HG03135 (cell line): ENCODE measurements around the gene ISM2.

Experiments
- ATAC-seq: cut with Tn5 transposase; IDR thresholded peaks from one replicate; pipeline ENCODE4 v1.9.1; 2021; ENCODE audit warnings: mild to moderate bottlenecking, moderate library complexity; ENCODE audit not compliant: unreplicated experiment

The ISM2 gene

DNA sequence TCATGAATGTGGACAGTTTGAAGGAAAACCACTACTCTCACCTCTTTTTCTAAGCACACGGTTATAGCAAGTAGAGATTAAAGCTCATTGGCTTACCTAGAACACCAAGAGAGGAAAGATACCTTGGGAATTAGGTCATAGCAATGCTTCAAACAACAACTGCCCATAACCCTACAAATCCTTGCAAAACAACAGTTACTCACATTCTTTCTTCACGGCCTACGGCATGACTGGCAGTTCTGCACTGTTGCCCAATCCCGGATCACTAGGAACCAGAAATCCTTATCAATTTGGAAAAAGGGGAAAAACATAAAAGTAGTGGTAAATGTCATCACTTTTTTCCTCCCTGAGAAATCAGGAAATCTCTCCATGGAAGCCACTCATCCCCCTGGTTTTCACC is 9.6 kb upstream of the ISM2 start:
- no peak for ATAC-seq

DNA sequence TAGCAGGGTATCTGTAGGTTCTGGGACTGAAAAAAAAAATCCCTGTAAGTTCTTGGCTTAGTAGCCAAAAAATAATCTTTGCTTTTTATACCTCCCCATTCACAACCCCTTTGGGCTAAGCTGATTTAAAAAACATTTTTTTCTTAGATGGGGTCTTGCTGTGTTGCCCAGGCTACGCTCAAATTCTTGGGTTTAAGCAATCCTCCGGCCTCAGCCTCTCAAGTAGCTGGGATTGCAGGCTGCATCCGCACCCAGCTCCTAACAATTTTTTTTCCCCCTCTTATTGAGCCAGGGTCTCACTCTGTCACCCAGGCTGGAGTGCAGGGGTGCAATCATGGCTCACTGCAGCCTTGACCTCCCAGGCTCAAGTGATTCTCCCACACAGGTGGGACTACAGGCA is 9.1 kb upstream of the ISM2 start:
- no peak for ATAC-seq

DNA sequence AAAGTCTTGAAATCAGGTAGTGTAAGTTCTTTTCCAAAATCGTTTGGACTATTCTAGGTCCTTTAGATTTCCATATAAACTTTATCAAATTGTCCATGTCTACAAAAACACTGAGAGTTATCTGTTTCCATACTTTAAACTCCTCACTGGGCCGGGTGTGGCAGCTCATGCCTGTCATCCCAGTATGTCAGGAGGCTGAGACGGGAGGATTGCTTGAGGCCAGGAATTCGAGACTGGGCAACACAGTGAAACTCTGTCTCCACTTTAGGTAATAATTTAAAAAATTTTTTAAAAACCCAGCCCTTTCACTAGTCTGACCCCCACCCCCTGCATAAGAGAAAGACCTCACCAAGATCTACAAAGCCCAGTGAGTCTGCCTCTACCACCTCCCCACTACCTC is 6.4 kb upstream of the ISM2 start:
- no peak for ATAC-seq

DNA sequence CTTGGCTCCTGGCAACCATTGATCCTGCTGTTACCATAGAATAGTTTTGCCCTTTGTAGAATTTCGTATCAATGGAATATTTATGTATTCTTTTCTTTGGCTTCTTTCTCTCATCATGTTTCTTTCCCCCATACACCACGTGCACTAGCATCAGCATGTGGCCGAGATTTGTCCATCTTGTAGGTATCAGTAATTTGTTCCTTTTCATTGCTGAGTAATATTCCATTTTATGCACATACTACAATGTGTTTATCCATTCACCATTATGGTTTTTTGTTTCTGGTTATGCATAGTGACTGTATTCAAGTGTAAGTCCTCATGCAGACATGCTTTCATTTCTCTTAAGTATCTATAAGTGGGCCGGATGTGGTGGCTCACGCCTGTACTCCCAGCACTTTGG is 4.5 kb upstream of the ISM2 start:
- ATAC-seq, result no peak

DNA sequence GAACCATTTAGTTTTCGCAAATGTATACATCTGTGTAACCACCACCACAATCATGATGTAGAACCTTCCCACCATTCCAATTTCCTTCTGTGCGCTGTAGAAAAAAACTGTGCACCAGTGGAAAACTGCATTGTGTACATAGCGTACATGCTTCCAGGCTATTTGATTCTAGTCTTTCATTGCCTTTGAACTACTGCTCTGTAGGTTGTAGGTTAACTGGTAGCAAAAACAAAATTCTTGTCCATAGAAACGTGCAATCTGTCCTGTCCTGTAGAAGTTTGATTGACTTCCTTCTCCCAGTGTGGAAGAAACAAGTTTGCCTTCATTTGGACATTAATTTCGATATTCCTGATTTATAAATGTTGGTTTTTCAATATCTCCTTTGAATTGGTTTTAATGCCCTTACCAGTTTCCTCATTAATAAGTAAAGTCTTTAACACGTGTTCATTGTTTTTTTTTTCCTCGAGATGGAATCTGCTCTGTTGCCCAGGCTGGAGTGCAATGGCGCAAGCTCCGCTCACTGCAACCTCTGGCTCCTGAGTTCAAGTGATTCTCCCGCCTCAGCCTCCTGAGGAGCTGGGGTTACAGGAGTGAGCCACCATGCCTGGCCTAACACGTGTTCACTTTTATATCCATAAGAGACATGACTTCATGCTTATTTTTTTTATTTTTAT is 3.6 kb upstream of the ISM2 start:
- no peak for ATAC-seq

DNA sequence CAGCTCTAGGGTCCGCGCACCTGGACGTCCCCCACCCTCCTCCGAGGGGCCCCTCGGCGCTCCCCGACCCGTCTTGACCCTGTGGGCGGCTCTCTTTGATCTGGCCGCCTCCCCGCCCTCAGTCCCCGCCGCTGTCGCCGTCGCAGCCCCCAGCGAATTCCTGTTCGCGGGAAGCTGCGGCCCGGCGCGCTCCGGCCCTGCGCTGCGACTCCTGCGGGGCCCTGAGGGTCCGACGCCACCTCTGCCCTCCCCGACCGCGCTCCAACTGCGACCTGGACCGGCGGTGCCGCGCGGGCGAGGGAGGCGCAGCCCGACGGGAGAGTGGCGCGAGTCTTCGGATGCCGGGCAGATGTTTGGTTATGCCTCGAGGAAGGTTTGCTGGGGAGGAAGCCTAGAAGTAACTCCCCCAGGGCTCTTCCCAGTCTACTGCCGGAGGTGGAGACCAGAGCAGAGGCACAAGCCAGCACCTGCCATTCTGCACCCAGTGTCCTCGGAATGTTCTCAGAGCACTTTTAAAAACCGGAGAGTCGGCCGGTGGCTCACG is 440 bp upstream of the ISM2 start:
- ATAC-seq, result no peak

DNA sequence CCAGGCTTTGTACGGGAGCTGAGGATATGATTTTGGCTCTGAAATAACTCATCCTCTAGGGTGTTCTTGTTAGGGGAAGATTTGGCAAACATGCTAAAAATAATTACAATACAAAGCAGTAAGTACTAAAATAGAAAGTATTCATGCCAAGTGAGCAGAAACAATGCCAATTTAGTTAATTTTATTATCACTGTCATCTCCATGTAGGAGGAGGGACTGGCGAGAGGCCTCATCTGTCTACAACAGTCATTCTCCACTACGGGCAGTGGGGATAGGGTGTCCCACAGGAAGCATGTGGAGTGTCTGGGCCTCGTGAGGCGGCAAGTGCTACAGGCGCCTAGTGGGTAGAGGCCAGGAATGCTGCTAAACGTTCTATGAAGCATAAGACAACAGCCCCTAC is 3.3 kb downstream of the ISM2 start:
- ATAC-seq, result no peak

DNA sequence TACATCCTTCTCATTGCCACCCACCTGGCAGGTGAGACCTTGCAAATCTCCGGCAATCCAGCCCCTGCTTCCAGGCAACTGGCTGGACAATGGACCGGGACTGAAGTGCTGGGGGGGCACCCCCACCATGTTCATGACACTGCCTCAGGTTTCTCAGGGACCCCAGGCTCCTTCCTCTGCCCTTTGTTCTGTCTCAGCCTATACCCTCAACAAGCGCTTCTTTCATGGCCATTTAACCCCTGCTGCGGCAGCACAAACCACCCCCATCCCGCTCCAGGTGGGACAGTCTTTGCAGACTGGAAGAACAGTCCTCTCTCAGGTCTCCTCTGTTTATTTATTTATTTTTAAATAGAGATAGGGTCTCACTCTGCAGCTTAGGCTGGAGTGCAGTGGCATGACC is 7.6 kb downstream of the ISM2 start:
- ATAC-seq, result no peak

DNA sequence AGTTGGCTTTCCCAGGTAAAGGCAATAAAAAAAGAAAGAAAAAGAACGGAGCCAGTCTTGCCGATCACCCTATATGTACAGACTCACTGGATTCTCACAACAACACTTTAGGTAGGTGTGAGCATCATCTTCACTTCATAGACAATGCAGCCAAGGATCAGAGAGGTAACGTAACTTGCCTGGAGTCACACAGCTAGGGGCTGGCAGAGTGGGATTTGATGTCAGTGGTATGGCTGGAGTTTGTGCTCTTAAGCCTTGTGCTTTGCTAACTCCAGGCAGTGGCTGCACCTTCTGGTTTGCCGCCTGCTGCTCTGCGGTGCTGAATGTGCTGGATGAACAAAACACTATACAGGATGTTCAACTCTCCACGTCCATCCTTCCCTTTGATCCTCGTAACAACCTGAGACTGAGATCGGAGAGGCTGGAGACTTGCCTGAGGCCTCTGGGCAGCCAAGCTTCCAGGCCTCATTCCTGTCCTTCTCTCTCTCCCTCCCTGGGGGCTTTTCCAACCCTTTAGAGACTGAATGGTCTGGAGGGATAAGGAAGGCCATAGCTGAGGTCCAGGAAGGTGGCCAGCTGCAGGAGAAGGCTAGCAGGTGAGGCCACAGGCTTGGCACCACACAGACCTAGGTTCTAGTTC is 8.1 kb downstream of the ISM2 start:
- no peak for ATAC-seq

DNA sequence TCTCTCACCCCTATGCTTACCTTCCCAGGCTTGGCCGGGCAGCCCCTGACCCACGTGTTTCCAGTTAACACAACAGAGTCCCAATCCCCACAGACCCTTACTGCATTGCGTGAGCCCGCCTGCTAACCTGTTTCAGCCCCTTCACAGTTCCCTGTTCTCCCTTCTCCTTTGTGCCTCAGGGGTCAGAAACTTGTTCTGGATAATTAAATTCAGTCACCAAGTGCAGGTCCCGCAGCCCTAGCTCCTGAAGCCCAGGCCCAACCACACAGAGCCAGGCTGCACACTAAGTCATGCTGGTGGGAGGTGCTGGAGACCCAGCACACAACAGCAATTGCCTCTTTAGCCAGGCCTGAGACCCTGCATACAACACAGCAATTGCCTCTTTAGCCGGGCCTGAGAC is 9.6 kb downstream of the ISM2 start:
- no peak for ATAC-seq

DNA sequence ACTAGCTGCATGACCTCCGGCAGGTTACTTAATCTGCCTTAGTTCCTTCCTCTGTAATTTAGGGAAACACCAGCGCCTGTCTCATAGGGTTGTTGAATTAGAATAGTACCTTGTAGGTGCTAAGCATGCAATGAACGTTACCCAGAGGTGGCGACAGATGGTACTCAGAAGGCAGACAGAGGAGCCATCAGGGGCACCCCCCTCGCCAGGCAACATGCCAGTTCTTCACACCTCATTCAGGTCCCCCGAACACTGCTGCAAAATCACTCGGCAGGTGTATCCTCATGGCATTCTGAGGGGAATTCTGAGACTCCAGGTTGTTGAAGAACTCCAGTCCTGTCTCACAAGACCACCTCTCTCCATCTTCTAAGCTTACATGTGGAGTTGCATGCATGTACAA is 10.1 kb downstream of the ISM2 start:
- no peak for ATAC-seq

DNA sequence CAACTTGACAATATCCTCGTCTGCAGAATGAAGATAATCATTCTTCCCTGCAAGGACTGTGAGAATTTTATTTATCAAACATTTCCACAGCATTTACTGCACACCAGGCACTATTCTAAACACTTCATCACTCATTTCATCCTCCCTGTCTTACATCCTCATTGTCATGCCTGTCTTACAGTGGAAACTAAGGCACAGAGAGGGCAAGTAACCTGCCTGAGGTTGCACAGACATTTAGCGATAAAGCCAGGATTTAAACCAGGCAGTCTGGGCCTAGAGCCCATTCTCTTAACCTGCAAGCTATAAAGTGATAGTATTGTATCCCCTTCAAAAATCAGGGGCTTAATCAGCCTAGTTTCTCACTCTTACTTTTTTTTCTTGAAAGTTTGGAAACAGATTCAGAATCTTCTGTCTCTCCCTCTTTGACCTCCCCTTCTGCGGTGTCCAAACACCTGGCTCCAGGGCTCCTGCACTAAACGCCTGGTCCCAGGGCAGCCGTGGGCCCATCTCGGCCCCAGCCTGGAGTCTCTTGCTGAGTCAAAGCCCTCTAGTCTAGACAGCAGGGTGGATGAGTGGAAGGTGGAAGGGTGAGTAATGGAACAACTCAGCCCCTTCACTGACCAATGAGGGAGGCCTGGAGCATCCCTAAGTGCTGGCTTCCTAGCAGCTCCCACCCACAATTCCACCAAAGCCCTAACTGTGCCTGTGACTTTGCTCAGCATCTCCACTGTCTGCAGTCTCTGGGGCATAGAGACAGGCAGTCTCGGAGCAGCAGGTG is 12.5 kb downstream of the ISM2 start:
- ATAC-seq, result no peak

DNA sequence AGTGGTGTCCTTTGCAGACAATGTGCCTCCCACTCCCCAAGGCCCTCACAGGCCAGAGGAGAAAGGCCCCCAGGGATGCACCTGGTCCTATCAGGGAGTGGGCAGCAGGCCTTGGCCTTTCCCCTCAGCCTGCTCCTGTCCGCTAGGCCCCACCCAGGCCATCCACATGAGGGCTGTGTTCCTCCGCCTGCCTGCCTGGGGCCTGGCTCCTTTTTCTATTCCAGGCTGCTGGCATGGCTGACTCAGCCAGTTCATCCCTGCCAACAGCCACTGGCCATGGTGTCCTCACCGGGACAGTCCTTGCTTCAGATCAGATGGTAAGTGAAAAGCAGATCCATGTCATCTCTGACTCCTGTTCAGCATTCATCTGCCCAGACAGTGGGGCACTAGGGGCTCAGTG is 13.4 kb downstream of the ISM2 start:
- no peak for ATAC-seq

DNA sequence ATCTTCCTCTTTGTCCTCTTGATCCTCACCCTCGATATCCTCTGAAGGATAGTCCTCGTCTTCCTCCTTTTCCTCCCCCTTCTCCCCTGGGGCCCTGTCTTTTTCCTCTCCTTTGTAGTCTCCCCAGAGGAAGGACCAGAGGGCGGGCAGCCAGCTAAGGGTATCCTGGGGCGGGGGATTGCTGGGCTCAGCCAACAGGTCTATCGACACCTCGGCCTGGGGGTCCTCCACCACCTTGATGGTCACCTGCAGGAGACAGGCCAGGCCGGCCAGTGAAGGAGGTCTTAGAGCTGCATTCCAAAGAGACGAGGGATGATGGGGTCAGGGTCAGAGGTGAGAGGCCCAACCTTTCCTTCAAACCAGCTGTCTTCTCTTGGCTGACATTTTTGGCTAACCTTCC is 16.2 kb downstream of the ISM2 start:
- no peak for ATAC-seq

DNA sequence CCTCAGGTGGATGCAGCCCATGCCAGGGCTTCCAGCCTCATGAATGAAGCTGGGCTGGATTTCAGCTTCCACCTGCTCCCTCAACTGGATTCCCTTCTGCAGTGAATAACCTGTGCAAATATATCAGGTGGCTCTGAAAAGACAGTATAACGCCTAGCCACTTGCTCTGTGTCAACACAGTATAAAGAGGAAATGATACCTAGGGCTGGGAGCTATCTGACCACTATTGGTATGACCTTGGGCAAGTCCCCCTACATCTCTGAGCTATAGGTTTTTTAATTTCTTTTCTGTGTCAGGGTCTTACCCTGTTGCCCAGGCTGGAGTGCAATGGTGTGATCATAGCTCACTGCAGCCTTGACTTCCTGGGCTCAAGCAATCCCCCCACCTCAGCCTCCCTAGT is 19.8 kb downstream of the ISM2 start:
- ATAC-seq, result peak; percentile 90

DNA sequence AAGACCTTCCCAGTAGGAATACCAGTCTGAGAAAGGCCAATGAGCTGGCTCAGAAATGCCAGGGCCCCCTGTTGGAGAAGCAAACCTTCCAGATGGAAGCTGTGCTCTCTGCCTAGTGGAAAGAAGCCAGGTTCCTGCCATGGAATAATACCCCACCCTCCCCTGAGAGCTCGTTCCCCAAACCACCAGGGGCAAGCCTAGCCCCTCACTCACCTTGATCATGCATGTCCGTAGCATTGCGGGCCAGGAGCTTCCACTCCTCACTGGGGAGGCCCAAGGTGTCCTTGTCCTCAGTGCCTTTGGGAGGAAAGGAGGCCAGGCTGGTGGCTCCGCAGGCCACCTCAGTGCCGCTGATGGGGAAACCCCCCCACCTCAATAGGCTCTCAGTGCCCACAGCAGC is 20.6 kb downstream of the ISM2 start:
- ATAC-seq, result no peak

DNA sequence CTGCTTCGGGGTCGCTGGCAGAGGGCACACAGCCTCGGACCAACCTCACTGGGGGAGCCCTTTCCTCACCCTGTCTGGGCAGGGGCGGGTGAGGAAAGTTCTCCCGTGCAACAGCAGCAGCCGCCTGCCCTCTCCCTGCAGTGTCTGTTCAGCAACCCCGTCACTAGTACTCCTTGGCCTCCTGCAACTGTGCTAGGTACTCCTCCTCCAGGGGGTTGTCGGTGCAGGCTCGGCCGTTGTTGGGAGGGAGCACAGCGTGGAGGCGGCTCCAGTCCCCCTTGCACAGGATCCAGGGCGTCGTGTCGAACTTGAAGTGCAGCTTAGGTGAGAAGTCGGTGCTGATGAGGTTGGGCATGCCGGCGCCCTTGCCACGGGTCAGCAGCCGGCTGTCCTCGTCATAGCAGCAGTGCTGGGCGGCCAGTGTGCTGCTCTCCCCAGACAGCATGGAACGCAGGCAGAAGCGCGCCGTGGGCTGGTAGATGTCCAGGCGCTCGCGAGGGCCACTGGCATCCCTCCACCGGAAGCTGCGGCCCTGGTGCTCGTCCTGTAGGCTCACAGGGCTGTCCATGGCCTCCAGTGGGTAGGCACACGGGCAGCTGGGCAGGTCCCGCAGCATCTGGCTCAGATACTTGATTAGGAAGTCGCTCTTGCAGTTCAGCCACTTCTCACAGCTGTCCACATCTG is 23.0 kb downstream of the ISM2 start:
- ATAC-seq, result no peak

DNA sequence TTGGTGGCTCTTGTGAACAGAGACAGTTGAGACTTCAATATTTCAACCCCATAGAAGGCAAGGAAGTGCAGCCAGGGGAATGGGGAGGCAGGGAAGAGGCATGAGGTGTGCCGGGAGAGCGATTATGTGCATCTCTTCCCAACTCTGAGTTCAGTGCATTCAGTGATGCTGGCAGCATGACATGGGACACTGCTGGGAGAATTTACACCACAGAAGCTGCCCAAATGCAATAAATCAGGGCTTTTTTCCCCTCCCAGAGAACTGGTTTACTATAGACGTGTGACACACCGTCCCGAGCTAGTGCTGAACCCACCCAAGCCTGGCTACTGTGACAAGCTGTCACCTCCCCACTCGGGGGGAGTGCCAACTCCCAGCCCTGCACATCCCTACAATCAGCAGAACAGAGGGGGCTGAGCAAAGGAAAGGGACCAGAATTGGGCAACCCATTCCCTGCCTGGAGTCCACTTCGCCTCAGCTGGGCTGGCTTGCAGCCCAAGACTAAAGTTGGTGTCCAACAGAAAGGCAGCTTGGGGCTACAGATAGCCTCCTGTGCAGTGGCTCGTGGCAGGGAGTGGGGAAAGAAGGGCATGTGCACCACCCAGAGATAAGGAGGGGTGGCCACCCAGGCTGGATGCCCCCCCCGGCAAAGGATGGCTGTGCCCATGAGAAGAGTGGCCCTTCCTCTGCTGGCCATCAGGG is 24.0 kb downstream of the ISM2 start:
- no peak for ATAC-seq

DNA sequence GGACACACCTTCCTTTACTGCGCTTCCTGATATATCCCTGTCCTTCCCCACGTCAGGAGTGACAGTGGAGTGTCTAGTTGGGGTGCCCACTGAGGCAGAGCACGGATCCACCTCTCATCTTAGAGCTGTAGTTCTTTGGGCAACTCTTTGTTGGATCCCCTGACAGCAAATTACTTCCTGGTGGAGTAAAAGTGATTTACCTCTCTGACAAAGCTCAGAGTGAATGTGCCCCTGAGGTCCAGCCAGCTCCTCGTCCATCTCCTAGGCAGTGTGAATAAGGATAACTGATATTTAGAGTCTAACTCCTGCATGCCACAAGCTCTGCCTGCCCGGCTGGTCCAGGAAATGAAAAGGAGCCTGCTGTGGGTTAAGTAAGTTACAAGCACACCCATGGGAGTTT is 24.7 kb downstream of the ISM2 start:
- no peak for ATAC-seq

DNA sequence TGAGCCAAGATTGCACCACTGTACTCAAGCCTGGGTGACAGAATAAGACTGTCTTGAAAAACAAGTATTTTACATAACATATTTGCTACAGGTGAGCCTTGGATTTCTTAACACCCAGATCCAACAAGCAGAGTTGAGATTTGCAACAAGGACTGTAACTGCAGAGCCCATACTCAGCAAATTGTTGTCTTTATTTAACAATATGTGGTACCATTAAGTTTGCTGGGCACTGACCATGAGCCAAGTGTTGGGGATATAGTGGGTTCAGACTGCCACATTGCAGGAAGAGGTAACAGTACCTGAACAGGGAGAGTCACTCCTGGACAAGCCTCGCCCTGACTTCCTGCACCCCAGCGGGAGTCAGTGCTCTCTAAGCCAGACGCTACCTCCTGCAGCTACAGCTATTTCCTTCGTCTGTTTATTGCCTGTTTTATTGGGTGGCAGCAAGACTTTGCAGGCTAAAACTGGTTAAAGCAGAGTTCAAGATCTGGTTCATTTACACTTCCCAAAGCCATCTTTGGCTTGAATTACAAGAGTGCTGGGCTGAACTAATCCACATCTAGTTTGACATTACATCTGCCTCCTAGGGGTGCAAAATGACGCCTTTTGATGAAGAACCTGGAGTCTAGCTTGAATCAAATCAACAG is 28.3 kb downstream of the ISM2 start:
- no peak for ATAC-seq
